Stomach (tissue), 9 donors: ENCODE results near the gene SLC30A9. TPM values are rescaled to one million over a fixed set of nuclear protein-coding genes. Genes with fewer than 3 reads are reported as not detected.
A peak's percentile ranks its signal among the peaks of the same experiment; 100 is the strongest.

Experiments
- DNase-seq, 2 donors: peaks; one replicate each; pipeline versions ENCODE4 v3.0.0 to v3.0.0-alpha.2; 2013 to 2019
- H3K27ac ChIP-seq, 5 donors: fragments of 200-600 bp in 4 of 5; sonication (generic) in 4 of 5; one replicate each; pipeline ENCODE4 v1.5.1; 2013 to 2019; ENCODE audit warnings: mild to moderate bottlenecking in 1 of 5, moderate library complexity in 1 of 5
- H3K27me3 ChIP-seq, 3 donors: fragments of 200-600 bp; sonication (generic); one replicate each; pipeline ENCODE4 v1.5.1; 2017 to 2019; ENCODE audit warnings: mixed run types in 1 of 3
- H3K36me3 ChIP-seq, 4 donors: fragments of 200-600 bp; sonication (generic); 1 replicate in 3 of 4; 2 replicates in 1 of 4; pipeline ENCODE4 v1.5.1; 2016 to 2019
- H3K4me1 ChIP-seq, 4 donors: fragments of 200-600 bp; sonication (generic); one replicate each; pipeline ENCODE4 v1.5.1; 2016 to 2019
- H3K4me3 ChIP-seq, 4 donors: fragments of 200-600 bp; sonication (generic) in 3 of 4; one replicate each; pipeline ENCODE4 v1.5.1; 2016 to 2019; ENCODE audit warnings: mild to moderate bottlenecking in 1 of 4
- H3K9me3 ChIP-seq, 4 donors: fragments of 200-600 bp; sonication (generic); one replicate each; pipeline ENCODE4 v1.5.1; 2016 to 2019
- CTCF ChIP-seq, 7 experiments: fragments of 450-650 bp in 4 of 7; fragments of 200-600 bp in 3 of 7; sonication (generic) in 3 of 7; IDR thresholded peaks; one replicate each; pipeline ENCODE4 v1.5.1; 2016 to 2019; ENCODE audit warnings: antibody characterized with exemption in 7 of 7, control low read depth in 2 of 7, mild to moderate bottlenecking in 1 of 7
- EP300 ChIP-seq: sonication (generic); formaldehyde crosslinking; IDR thresholded peaks from one replicate; pipeline ENCODE4 v1.6.1; 2017; ENCODE audit warnings: antibody characterized with exemption
- POLR2A ChIP-seq, 4 donors: fragments of 450-650 bp; IDR thresholded peaks; one replicate each; pipeline ENCODE4 v1.6.1; 2016; ENCODE audit warnings: antibody characterized with exemption in 4 of 4, control low read depth in 2 of 4, mild to moderate bottlenecking in 1 of 4, moderate library complexity in 1 of 4
- POLR2AphosphoS5 ChIP-seq, 3 donors: sonication (generic); formaldehyde crosslinking; IDR thresholded peaks; one replicate each; pipeline ENCODE4 v1.6.1; 2016; ENCODE audit warnings: antibody characterized with exemption in 3 of 3
- WGBS, 5 donors: extraction: QIAGEN DNeasy Blood & Tissue Kit in 3 of 5; methylation state at CpG; one replicate each; pipeline versions ENCODE4 v1.1.5 to v1.1.7; 2013 to 2018; 5-methylcytosine and 5-hydroxymethylcytosine counted together
- intact Hi-C: fragments of 100-400 bp; cut with DNase I; formaldehyde crosslinking; loops from one replicate; pipeline ENCODE4 v1.15.1; 2023; ENCODE audit warnings: low total_unique reads
- polyA plus RNA-seq, 3 donors: library from polyadenylated mRNA; stranded (reverse); fragments of 200-250 nt; gene quantifications; one replicate each; pipeline ENCODE4 v1.2.3, GENCODE V29; 2013
- total RNA-seq, 5 donors: library from RNA; depleted of rRNA; stranded (reverse); fragments of >200 nt; gene quantifications; one replicate each; pipeline versions ENCODE4 v1.1.0 to v1.2.3, GENCODE V29; 2014 to 2016
- donor health status: healthy with polysubstance abuse.
- donor health status: Bipolar disorder and iron deficiency.
- donor health status: healthy.

Gene SLC30A9
- total and polyA plus RNA-seq, 8 donors, result 7.0 to 97.5 (median 23.1) TPM

GRCh38 chr4:42083816-42084215 lies 93.5 kb downstream of the SLC30A9 start:
- TF ChIP-seq POLR2A (IDR thresholded peaks at IDR 0.05) (no peak), EP300 (no peak), CTCF (IDR thresholded peaks at IDR 0.05) (no peak), POLR2AphosphoS5 (IDR thresholded peaks at IDR 0.05) (no peak)
- Histone ChIP-seq H3K27ac (no peak overlapping the region), H3K4me1 (no peaks in the 10 kb centered on the region), H3K4me3 (no peak overlapping the region), H3K27me3 (no peaks in the 10 kb centered on the region), H3K9me3 (no peaks in the 10 kb centered on the region), H3K36me3 (peaks cover 9 to 63% (median 49%) of the 10 kb centered on the region in 4 donors)
- intact Hi-C loops, result no loop called here
- WGBS, 5 donors, result 84 to 100% (median 98%) methylated on average over 1 of the region's 1 CpG
- no peak for DNase-seq

- Histone ChIP-seq H3K36me3 (peaks cover 0 to 37% (median 27%) of the 10 kb centered on the region in 4 donors), H3K4me3 (no peak overlapping the region), H3K27ac (no peak overlapping the region), H3K27me3 (no peaks in the 10 kb centered on the region), H3K9me3 (no peaks in the 10 kb centered on the region), H3K4me1 (no peaks in the 10 kb centered on the region)
- 87 to 97% (median 93%) methylated on average over 6 of the region's 6 CpGs for WGBS, 5 donors
- intact Hi-C loops, result no loop called here
- DNase-seq, result no peak
- TF ChIP-seq EP300, result no peak
- TF ChIP-seq CTCF (IDR thresholded peaks at IDR 0.05), result no peak
- TF ChIP-seq POLR2A (IDR thresholded peaks at IDR 0.05), result no peak
- no peak for TF ChIP-seq POLR2AphosphoS5 (IDR thresholded peaks at IDR 0.05)
These were observed 98.1 kb downstream of the SLC30A9 start for GRCh38 chr4:42088386-42088785.

GRCh38 chr4:42101446-42101975 lies 111.2 kb downstream of the SLC30A9 start:
- no peaks in the 10 kb centered on the region for H3K9me3 ChIP-seq
- H3K4me1 ChIP-seq, result no peaks in the 10 kb centered on the region
- TF ChIP-seq EP300 (no peak), POLR2A (IDR thresholded peaks at IDR 0.05) (no peak), CTCF (IDR thresholded peaks at IDR 0.05) (no peak), POLR2AphosphoS5 (IDR thresholded peaks at IDR 0.05) (no peak)
- 88 to 95% (median 92%) methylated on average over 8 of the region's 8 CpGs for WGBS, 5 donors
- no peaks in the 10 kb centered on the region for H3K36me3 ChIP-seq
- no peaks in the 10 kb centered on the region for H3K27me3 ChIP-seq
- H3K27ac ChIP-seq, result no peak overlapping the region
- intact Hi-C loops, result no loop called here
- DNase-seq, result no peak
- H3K4me3 ChIP-seq, result no peak overlapping the region

GRCh38 chr4:42104521-42104920 lies 114.2 kb downstream of the SLC30A9 start:
- 38 to 59% (median 53%) methylated on average over 2 of the region's 2 CpGs for WGBS, 5 donors
- no peak for TF ChIP-seq POLR2AphosphoS5 (IDR thresholded peaks at IDR 0.05)
- no peaks in the 10 kb centered on the region for H3K27me3 ChIP-seq
- no peak overlapping the region for H3K4me3 ChIP-seq
- H3K9me3 ChIP-seq, result no peaks in the 10 kb centered on the region
- no peaks in the 10 kb centered on the region for H3K36me3 ChIP-seq
- DNase-seq, result no peak
- H3K27ac ChIP-seq, result no peak overlapping the region
- H3K4me1 ChIP-seq, result no peaks in the 10 kb centered on the region
- intact Hi-C loops, result no loop called here

GRCh38 chr4:42112846-42113245 lies 122.5 kb downstream of the SLC30A9 start:
- peak in 1 of 2 donors; percentile 29 for DNase-seq
- TF ChIP-seq EP300 (no peak), POLR2AphosphoS5 (IDR thresholded peaks at IDR 0.05) (no peak), CTCF (IDR thresholded peaks at IDR 0.05) (no peak), POLR2A (IDR thresholded peaks at IDR 0.05) (no peak)
- H3K27ac ChIP-seq, result no peak overlapping the region
- WGBS, 5 donors, result 57 to 67% (median 58%) methylated on average over 3 of the region's 3 CpGs
- H3K27me3 ChIP-seq, result peaks cover 0 to 14% (median 0%) of the 10 kb centered on the region in 3 donors
- intact Hi-C loops, result no loop called here
- H3K4me3 ChIP-seq, result no peak overlapping the region
- H3K9me3 ChIP-seq, result no peaks in the 10 kb centered on the region
- H3K36me3 ChIP-seq, result no peaks in the 10 kb centered on the region
- H3K4me1 ChIP-seq, result no peaks in the 10 kb centered on the region
